Transverse colon (tissue), 4 donors: Measurements from ENCODE around the gene MED26.

Experiments
- CTCF ChIP-seq, 5 experiments: fragments of 200-600 bp in 3 of 5; fragments of 450-650 bp in 2 of 5; sonication (generic) in 3 of 5; IDR thresholded peaks; 1 replicate in 2 of 5; 2 replicates in 3 of 5; pipeline ENCODE4 v1.5.1; 2016 to 2017; ENCODE audit warnings: antibody characterized with exemption in 5 of 5, inconsistent platforms in 3 of 5, mild to moderate bottlenecking in 2 of 5, moderate library complexity in 1 of 5
- EP300 ChIP-seq: sonication (generic); formaldehyde crosslinking; IDR thresholded peaks from one replicate; pipeline ENCODE4 v1.6.1; 2017; ENCODE audit warnings: antibody characterized with exemption, low read depth
- POLR2A ChIP-seq: fragments of 450-650 bp; IDR thresholded peaks from one replicate; pipeline ENCODE4 v1.6.1; 2016; ENCODE audit warnings: antibody characterized with exemption, mild to moderate bottlenecking, moderate library complexity
- POLR2AphosphoS5 ChIP-seq, 3 donors: sonication (generic); formaldehyde crosslinking; IDR thresholded peaks; one replicate each; pipeline ENCODE4 v1.6.1; 2016; ENCODE audit warnings: antibody characterized with exemption in 3 of 3

- TF ChIP-seq CTCF (IDR thresholded peaks at IDR 0.05), result no peak
- no peak for TF ChIP-seq POLR2A
- no peak for TF ChIP-seq POLR2AphosphoS5 (IDR thresholded peaks at IDR 0.05)
- no peak for TF ChIP-seq EP300
Measured at GRCh38 chr19:16654140-16654539, 26.1 kb upstream of the MED26 start.
